Erythroblast (primary cell): Measurements from ENCODE around the gene LNPEP.
A peak's percentile ranks its signal among the peaks of the same experiment; 100 is the strongest.

Experiments used
- DNase-seq, 2 experiments: peaks; one replicate each; lab custom pipeline; 2025; lab: John Stamatoyannopoulos, UW
- GATA1 ChIP-seq: IDR thresholded peaks from 2 replicates; pipeline ENCODE4 v1.6.1; 2011; ENCODE audit warnings: low read depth, mild to moderate bottlenecking, control low read depth, low read length, moderate library complexity
- POLR2A ChIP-seq: IDR thresholded peaks from 2 replicates; pipeline ENCODE4 v1.6.1; 2011; ENCODE audit warnings: mild to moderate bottlenecking, low read length

Gene LNPEP

GRCh38 chr5:96984506-96985192 lies 48.8 kb downstream of the LNPEP start:
- peak in 1 of 2 experiments; percentile 9 for DNase-seq
- no peak for TF ChIP-seq POLR2A
- TF ChIP-seq GATA1 = no peak

GRCh38 chr5:96986450-96986849 lies 50.6 kb downstream of the LNPEP start:
- no peak for TF ChIP-seq GATA1
- no peak for TF ChIP-seq POLR2A
- no peak for DNase-seq

GRCh38 chr5:96990102-96990501 lies 54.2 kb downstream of the LNPEP start:
- TF ChIP-seq GATA1 = no peak
- no peak for TF ChIP-seq POLR2A
- no peak for DNase-seq

GRCh38 chr5:96991708-96992107 lies 55.8 kb downstream of the LNPEP start:
- no peak for TF ChIP-seq POLR2A
- no peak for TF ChIP-seq GATA1
- DNase-seq = no peak

GRCh38 chr5:96993760-96994159 lies 57.9 kb downstream of the LNPEP start:
- TF ChIP-seq POLR2A (no peak), GATA1 (no peak)
- DNase-seq = no peak

- DNase-seq = no peak
- TF ChIP-seq POLR2A = no peak
- no peak for TF ChIP-seq GATA1
Observed at GRCh38 chr5:96994493-96994892, 58.6 kb downstream of the LNPEP start.

GRCh38 chr5:96995419-96995818 lies 59.5 kb downstream of the LNPEP start:
- no peak for TF ChIP-seq GATA1
- no peak for TF ChIP-seq POLR2A
- no peak for DNase-seq

GRCh38 chr5:96997265-96997859 lies 61.5 kb downstream of the LNPEP start:
- TF ChIP-seq POLR2A = no peak
- TF ChIP-seq GATA1 = no peak
- DNase-seq = peak; percentile 53 to 66

- TF ChIP-seq POLR2A (no peak), GATA1 (no peak)
- no peak for DNase-seq
Observed at GRCh38 chr5:96999856-97000255, 64.0 kb downstream of the LNPEP start.

GRCh38 chr5:97000391-97000790 lies 64.5 kb downstream of the LNPEP start:
- TF ChIP-seq GATA1 (no peak), POLR2A (no peak)
- no peak for DNase-seq

GRCh38 chr5:97002983-97003382 lies 67.1 kb downstream of the LNPEP start:
- TF ChIP-seq GATA1 (no peak), POLR2A (no peak)

GRCh38 chr5:97004423-97005060 lies 68.7 kb downstream of the LNPEP start:
- DNase-seq = no peak
- no peak for TF ChIP-seq POLR2A
- TF ChIP-seq GATA1 = no peak

More at GRCh38 chr5:97002983-97003382, 67.1 kb downstream of the LNPEP start:
- DNase-seq = no peak

GRCh38 chr5:97006454-97007060 lies 70.7 kb downstream of the LNPEP start:
- TF ChIP-seq POLR2A = no peak
- no peak for TF ChIP-seq GATA1
- no peak for DNase-seq
